ES-I3 (cell line): ENCODE data around the gene PPP6R3.

Experiments
- H3K36me3 ChIP-seq: 2 replicates; pipeline ENCODE4 v1.6.1; 2013; ENCODE audit warnings: mild to moderate bottlenecking, low read length, control low read depth, moderate library complexity; ENCODE audit not compliant: insufficient read depth
- H3K4me1 ChIP-seq: 2 replicates; pipeline ENCODE4 v1.6.1; 2013; ENCODE audit warnings: mild to moderate bottlenecking, control low read depth, low read length; ENCODE audit not compliant: insufficient read depth
- H3K9ac ChIP-seq: 2 replicates; pipeline ENCODE4 v1.6.1; 2013; ENCODE audit warnings: low read depth, mild to moderate bottlenecking, low read length, moderate library complexity
- H3K9me3 ChIP-seq: 2 replicates; pipeline ENCODE4 v1.6.1; 2013; ENCODE audit warnings: mild to moderate bottlenecking, low read length, moderate library complexity; ENCODE audit not compliant: control insufficient read depth, insufficient read depth

Gene PPP6R3

GRCh38 chr11:68664141-68664540 is 203.6 kb downstream of the PPP6R3 start:
- H3K36me3 ChIP-seq, result no peaks in the 10 kb centered on the region
- H3K9me3 ChIP-seq, result no peaks in the 10 kb centered on the region
- H3K4me1 ChIP-seq, result no peaks in the 10 kb centered on the region
- no peak overlapping the region for H3K9ac ChIP-seq

GRCh38 chr11:68664906-68665305 is 204.4 kb downstream of the PPP6R3 start:
- Histone ChIP-seq H3K36me3 (no peaks in the 10 kb centered on the region), H3K9ac (no peak overlapping the region), H3K9me3 (no peaks in the 10 kb centered on the region), H3K4me1 (no peaks in the 10 kb centered on the region)
